GM19397 (cell line): ENCODE measurements around the gene N4BP2L1.

Source experiments
- ATAC-seq: cut with Tn5 transposase; IDR thresholded peaks from one replicate; pipeline ENCODE4 v1.9.1; 2021; ENCODE audit warnings: mild to moderate bottlenecking, moderate library complexity; ENCODE audit not compliant: unreplicated experiment

Gene N4BP2L1

DNA sequence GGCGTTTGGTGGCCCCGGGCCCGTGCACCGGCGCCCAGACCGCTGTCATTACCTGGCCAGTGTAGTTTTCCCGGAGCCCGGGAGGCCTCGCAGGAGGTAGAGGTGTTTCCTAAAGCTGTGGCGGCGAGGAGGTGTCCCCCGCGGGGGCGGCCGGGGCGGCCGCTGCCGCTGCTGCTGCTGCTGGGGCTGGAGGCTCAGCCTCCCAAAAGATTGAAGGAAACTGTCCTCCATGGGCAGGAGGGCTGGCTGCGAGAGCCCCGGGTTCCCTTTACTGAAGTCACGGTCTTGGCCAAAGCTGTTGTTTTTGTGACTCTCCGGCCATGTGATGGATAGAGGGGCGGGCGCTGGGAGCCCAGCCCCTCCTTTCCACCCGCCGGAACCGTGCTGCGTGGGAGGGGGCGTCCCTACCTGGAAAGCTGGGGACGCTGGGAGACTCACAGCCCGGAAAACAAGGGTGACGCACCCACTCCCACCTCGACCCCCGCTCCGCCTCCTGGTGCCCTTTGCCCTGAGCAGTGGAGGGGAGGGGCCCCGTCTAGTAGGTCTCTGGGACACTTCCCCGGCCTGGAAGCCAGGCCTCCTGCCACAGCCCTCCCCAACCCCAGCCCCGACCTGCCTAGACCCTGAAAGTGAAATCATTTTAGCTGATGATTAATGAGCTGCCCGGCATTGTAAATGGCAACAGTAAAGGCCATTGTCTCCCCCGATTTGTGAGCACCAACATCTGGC, at the start of gene N4BP2L1:
N4BP2L1 (minus strand) TSS at position 279 of the 729 bp plus-strand sequence; CDS start at position 231, 48 bp downstream.
- ATAC-seq: peak; percentile 76

DNA sequence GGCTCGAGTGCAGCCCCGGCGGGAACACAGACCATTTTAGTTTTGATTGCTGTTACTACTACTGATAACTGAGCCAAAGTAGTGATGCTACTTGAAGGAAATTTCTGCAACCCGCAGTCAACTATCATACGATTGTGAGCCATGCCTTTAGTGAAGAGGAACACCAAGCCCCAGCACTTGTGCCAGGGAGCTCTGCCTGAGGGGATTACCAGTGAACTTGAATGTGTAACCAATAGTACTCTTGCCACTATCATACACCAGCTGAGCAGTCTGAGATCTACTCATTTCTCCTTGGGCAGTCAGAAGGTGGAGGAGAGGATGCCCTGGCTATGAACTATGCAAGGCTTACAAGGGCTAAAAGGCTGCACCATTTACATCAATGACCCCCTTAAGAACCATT, 49.0 kb upstream of the N4BP2L1 start:
- ATAC-seq: no peak

DNA sequence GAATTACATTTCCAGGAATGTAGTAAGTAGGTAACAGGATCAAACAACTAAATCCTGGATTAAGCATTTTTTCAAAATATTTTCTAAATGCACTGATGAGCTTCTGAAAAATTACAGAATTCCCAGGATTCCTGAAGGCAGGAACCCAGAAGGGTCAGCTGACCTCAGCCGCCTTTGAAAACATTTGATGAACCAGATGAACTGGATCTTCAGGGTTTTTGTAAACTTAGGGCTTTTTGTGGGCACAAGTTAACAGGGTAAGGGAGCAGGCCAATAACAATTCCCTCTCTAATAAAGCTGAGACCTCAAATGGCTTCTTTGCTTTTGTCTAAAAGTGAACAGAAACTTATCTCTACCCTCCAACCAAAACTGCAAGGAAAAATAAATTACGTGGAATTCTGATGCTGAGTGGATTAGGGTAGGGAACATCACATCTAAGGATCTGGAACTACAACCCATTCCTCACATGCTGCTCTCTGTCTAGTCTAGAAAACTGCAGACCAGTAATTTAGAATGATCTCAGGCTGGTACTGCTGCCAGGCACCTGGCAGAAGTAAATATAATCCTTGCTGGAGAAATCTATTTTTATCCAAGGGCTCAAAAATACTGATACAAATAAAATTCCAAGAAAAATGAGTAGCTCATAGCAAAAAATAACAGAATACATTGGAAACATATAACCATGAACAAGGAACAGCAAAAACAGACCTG, 48.2 kb upstream of the N4BP2L1 start:
- ATAC-seq: no peak

DNA sequence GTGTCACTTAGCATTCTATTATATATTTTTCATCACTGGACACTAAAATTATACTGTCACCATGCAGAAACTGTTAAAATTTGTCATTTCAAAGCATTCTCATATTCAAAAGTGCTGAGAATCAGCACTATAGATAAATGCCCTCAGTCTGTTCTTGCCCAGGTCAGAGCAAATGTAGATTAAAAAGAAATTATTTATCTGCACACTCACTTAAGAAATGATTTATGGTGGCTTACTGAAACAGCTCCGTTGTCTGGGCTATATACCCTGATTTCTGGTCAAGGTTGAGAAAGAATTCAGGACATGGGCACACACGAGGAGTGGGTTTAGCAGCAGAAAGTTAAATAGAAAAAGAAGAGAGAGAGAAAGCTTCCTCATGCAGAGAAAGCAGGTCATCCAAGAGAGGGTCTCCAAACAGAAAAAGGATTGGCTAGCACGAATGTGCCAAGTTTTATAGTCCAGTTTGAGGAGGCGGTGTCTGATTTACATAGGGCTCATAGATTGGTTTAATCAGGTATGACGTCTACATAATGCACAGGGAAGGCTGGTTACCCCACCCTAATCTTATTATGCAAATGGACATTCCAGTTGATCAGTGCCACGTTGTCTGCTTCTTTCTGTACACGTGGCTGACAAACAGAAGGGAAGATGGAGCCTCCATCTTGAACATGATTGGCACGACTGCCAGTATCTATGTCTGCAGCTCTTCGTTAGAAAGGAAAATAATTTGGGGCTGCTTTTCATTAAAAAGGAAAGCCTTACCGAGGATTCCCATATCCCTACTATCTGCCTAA, 47.3 kb upstream of the N4BP2L1 start:
- no peak for ATAC-seq

DNA sequence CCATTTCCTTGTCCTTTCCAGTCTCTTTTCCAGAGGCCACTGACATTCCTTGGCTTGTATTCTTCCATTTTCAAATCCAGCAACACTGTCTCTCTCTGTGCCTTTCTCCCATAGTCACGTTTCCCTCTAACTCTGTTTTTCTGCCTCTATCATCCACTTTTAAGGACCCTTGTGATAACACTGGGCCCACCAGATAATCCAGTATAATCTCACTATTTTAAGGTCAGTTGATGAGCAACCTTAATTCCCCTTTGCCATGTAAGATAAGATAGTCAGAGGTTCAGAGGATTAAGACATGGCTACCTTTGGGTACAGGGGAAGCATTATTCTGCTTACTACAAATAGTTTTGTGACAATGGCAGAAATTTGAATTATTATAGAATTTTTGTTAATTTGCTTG, 45.7 kb upstream of the N4BP2L1 start:
- ATAC-seq: no peak

DNA sequence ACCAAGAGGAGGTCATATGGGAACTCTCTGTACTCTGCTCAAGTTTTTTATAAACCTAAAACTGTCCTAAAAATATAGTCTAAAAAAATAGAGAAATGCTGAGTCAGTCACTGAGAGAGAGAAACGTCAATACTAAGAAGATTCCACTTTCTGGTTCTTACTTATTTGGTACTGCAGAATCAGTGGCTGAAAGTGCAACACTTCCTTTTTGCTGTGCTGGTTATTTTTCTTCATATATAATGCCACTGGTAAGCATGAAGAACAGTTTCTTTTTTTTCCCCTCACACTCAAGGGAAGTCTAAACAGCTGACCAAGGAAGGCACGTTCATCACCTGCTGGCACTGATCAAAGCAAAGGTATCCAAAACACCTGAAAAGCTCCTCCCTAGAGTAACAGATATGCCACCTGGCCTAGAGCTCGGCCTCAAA, 44.3 kb upstream of the N4BP2L1 start:
- peak; percentile 57 for ATAC-seq

DNA sequence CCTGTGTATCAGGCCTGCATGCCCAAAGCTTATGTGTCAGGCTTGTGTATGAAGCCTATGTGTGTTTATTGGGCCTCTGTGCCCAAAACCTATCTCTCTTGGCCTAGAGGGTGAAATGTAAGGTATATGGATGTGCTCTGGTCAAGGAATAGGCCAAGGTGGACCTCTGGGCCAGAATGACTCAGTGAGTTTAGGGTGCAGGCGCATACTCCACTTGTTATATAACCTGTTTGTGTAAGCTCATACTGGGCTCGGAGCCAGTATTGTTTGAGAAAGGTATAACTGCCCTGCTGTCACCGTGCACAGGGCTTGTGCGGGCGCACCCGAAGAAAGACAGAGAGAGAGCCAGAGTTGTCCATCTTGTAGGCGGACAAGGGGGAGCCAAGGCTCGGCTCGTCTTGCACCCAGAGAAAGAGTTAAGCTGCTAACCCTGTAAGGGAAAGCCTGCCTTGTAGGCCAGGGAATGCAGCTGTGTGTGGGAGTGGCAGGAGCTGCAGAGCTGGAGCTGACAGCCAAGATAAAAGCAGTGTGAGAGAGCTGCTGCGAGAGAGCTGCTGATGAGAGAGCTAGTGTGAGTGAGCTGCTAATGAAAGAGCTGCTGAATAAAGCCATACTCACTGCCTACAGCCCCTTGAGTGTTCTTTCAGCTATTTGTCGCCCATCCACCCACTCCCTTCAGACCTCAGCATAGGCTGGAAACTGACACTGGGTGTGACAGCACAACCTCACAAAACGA, 43.4 kb upstream of the N4BP2L1 start:
- no peak for ATAC-seq

DNA sequence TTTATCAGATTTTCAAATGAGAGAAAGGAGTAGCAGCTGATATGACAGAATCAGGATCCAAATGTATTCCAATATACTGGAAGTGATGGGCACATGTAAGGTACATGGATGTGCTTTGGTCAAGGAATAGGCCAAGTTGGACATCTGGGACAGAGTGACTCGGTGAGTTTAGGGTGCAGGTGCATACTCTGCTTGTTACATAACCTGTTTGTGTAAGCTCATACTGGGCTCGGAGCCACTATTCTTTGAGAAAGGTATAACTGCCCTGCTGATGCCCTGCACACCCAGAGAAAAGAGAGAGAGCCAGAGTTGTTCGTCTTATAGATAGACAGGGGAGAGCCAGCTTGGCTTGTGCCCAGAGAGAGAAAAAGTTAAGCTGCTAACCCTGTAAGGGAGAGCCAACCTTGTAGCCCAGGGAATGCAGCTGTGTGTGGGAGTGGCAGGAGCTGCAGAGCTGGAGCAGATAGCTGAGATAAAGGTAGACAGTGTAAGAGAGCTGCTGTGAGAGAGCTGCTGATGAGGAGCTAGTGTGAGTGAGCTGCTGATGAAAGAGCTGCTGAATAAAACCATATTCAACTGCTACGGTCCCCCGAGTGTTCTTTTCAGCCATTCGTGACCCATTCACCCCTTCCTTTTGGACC, 40.7 kb upstream of the N4BP2L1 start:
- ATAC-seq: no peak

DNA sequence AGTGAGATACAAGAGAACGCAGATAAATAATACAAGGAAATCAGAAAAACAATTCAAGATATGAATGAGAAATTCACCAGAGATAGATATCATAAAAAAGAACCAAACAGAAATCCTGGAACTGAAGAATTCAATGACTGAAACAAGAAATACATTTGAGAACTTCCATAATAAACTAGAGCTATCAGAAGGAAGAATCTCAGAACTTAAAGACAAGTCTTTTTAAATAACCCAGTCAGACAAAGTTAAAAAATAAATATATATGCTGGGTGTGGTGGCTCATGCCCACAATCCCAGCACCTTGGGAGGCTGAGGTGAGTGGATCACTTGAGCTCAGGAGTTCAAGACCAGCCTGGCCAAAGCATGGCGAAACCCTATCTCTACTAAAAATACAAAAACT, 28.7 kb upstream of the N4BP2L1 start:
- ATAC-seq: no peak

DNA sequence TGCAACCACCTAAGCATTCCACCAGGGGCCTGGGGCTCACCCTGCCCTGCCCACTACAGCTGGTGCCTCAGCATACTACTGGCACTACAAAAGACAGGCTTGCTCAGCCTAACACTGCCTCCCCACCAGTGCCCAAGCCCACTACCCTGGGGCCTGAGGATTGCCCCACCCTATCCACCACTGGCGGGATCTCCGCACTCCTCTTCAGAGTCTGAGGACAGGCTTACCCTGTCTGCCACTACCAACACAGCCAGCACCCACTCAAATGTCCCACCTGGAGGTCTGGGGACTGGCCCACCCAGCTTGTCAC, 27.6 kb upstream of the N4BP2L1 start:
- no peak for ATAC-seq

DNA sequence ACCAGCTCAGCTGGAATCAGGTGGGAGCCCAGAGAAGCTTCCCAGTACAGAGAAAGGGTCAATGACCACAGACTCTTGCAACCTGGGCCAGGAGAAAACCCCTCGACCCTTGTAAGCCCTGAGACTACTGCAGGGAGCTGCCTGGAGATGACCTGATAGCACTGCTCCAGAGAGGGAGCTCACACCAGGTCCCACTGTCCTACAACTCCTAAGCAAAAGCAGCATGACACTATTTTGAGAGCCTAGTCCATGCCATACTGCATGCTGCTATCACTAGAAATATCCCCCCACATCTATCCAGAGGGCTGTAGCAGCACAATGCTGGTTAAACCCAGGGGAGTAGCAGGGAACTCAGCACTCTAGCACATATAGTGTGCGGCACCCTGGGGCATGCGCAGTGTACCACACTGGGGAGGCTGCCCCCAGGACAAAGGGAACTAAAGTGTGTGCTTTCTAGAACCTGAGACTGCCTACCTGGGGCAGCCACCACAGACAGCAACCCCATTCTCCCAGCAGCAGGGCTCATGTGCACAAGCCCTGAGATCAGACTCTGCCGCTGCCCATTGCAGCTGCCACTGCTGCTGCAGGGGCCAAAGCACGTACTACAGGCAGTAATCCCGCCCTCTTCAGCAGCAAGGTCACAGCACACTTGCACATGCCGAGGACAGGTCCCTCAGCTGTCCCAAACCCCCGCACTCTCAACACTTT, 27.1 kb upstream of the N4BP2L1 start:
- ATAC-seq: no peak

DNA sequence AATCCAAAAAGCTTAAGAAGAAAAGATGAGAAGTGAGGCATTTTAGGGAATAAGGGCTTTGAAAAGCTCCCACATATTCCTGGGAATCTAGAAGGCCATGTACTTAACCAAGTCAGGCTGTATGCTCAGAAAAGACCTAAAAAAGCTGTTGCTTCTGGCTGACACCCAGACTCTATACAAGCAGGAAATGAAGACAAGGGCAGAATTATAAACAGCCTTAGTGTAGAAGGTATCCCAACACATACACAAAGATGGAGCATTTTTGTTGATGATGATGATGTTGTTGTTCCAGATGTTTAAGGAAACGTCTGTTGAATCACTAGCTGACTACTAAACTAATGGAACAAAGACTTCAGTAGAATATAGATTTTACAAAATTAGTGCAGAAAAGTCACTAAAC, 26.1 kb upstream of the N4BP2L1 start:
- no peak for ATAC-seq

DNA sequence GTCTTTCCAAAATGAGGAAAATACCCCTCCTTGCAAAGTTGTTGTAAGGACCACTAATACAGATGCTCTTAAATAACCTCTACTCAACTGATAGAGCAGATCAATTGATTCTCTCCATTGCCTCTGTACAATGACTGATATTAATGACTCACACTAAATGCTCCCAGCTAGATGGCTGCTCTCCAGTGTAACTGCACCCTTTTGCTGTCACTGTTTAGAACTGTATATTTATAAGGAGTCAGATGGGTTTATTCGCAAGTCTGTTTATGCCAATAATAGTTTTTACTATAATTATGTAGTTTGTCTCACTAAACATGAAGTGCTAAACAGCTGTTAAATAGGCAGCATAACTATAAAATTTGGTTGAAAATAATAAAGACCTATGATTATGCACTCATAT, 21.0 kb upstream of the N4BP2L1 start:
- no peak for ATAC-seq

DNA sequence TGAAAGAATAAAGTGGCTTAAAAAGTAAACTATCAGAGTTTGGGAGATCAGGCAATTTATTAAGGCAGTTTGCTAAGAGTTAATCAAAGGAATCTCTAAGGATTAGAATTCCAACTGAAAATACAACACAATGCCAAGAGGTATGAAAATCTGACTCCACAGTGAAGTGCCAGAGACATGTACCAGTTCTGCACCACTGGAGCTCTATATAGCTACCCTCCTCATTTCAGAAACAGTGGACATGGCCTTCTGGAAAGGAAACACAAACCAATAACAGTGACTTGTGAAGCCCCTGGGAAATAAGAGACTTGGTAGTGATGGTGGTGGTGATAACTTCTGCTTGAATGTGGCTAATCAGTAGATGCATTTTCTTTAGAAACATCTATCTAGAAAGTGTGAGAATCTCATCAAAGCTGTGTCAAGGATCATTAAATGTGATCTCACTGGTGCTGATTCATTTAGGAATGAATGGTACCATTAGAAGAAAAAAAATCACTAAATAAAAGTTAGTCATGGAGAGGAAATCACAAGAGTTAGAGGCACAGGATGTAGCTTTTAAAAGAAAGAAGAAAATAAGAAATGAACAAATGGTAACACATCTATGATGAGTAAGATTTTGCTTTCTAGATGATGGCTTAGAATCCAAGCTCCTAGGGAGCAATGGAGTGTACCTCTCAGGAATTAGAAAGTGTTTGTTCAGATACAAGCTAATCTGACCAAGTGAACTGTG, 20.1 kb upstream of the N4BP2L1 start:
- ATAC-seq: no peak

DNA sequence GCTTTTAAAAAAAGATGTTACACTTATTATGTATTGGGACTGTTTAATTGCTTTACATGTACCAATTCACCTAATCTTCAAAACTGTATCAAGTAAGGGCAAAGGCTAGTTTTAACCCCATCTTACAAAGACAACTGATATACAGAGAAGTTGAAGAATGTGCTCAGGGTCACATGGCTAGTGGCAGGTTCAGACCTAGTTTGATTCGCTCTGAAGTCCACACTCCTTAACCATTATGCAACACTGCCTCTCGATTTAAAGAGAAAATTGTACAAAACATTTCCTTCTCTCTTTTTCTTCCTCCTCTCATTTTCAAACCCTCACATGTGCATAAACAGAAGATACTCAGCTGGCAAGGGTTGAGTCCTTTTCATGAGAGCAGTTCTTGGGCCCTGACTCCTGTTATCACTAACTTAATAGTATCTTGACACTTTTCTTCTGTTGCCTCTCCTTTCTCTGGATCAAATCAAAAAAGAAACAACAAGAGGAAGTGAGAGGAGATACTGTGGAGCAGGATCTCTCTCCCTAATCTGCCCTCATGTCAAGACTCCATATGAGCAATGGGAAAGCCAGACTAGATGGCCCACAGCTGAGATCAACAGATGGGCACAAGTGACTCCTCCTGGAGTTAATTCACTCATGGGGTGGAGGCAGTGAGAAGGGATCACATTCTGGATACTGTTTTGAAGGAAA, 19.0 kb upstream of the N4BP2L1 start:
- ATAC-seq: no peak

DNA sequence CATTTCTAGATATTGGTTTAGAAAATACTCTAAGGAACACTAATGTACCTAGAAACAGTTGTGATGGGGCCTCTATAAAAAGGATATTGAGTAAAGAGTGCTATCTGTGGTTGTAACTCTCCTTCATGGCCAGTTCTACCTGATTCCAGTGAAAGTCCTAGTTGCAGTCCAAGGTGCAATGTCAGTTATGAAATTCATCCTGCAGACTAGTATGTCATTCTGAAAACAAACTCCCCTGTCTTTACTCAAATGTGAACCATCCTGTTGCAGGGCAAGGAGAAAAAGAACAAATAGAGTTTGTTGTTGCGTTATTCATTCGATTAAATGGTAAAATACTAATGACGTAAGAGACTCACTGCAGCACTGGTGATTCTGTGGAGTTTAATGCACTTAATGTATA, 18.3 kb upstream of the N4BP2L1 start:
- no peak for ATAC-seq

DNA sequence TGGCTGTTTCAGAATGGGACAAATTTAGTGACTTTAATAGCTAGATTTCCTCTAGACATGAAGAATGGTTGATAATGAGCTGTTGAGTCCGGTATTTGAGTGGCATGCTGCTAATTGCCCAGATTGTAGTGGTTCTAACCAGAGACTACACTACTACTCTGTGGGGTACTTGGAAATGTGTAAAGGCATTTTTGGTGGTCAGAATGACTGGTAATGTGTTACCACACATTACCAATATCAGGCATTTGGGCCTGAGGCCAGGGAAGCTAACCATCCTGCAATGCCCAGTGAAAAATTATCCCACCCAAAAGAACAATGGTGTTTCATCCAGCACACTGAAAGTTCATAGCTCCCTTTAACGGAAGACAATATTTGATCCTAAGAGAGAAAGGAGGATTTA, 17.5 kb upstream of the N4BP2L1 start:
- ATAC-seq: no peak

DNA sequence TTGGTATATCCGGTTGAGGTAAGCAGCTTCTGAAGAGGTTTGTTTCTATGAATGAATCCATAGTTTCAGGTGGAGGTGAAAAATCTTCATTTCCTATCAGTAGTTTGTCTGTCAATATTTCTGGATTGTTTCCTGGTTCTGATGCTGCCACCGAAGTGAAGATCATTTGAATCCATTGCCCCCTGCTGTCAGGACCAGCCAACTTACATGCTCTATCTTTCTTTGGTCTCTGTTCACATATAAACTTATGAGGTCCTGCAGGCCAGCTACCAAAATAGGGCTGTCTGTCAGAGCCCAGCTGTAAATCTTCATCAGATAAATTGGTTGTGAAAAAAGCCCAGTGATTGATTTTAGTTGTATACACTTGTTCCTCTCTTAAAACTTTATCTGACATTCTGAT, 15.2 kb upstream of the N4BP2L1 start:
- ATAC-seq: no peak

DNA sequence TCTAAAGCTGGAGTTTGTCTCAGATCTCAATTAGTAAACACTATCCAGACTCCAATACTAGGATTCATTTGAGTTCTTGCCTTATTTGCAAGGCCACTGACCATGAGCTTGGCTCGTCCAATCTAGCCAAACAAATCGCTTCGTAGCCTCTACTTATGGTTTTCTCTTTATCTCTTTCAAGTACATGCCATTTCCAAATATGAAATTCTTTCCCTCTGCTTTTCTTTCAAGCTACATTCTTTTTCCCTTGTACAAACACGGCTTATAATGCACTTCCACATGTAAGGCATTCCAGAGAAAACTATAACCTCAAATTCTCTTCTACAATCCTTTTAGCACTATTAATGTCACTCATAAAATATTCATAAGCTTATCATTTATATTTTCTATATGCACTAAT, 10.9 kb upstream of the N4BP2L1 start:
- ATAC-seq: no peak
